Measurements from ENCODE around the gene ADAMTS19.

The ADAMTS19 gene

GRCh38 chr5:129689045-129689444 lies 228.9 kb downstream of the ADAMTS19 start:
- DNase-seq = no peak

DNA sequence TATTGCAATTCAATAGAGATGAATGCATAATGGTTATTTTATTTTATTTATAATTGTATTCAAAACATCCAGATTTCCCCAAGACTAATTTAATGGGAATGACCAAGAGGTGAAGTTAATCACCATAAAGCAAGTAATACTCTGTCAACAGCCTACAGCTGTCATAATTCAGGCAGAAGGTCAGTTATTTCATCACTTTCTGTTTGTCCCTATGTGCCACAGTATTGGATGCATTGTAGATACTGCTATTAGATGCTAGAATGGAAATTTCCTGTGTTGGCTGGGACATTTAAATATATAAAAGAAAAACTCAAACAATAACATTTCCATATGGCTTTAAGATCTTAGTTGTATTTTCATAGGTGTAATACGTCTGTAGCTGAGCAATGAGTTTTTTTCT lies 231.1 kb downstream of the ADAMTS19 start:
- DNase-seq = no peak

- no peak for DNase-seq
Measured at GRCh38 chr5:129696636-129697035, 236.5 kb downstream of the ADAMTS19 start.

GRCh38 chr5:129698661-129699060 lies 238.6 kb downstream of the ADAMTS19 start:
- no peak for DNase-seq

- DNase-seq = peak; percentile 58
Measured at GRCh38 chr5:129716235-129716634, 256.1 kb downstream of the ADAMTS19 start.

DNA sequence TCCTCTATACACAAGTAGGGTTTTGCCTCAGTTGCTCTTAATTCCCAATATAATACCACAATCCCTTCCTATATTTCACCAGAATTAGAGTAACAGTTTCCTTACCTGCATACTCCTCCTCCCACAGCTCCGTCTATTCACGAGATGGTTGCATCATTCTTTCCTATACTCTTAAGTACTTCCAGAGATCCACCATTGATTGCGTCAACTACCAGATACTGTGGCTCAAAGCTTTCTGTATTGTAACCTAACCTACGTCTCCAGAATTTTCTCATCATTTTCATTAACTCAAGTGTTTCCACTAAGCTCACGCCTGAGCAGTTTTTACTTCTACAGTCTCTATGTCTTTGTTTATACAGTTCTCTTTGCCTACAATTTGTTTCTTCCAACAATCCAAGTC lies 256.6 kb downstream of the ADAMTS19 start:
- peak; percentile 43 for DNase-seq

DNA sequence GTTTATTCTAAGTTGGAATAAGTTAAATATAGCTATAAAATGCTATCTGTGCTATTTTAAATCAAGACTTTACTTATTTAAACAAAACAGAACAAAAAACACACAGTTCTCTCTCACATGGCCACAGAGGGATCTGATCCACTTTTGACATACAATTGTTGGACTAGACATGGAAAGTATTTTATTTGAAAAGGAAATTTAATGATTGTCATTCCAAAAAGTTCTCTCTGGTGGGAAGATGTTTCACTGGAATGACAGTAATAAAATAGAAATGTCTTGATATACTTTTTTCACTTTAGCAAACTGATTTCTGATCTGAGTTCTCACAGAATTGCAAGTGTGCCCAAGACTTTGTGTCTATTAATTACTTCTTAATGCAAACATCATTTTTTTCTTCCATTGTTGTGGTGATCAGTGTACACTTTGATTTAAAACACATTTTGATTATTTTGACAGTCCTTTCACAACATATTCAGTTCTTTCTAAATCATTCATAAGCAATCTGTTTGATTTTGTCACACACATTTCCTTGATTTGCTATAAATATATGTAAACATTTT lies 257.7 kb downstream of the ADAMTS19 start:
- DNase-seq = no peak

DNA sequence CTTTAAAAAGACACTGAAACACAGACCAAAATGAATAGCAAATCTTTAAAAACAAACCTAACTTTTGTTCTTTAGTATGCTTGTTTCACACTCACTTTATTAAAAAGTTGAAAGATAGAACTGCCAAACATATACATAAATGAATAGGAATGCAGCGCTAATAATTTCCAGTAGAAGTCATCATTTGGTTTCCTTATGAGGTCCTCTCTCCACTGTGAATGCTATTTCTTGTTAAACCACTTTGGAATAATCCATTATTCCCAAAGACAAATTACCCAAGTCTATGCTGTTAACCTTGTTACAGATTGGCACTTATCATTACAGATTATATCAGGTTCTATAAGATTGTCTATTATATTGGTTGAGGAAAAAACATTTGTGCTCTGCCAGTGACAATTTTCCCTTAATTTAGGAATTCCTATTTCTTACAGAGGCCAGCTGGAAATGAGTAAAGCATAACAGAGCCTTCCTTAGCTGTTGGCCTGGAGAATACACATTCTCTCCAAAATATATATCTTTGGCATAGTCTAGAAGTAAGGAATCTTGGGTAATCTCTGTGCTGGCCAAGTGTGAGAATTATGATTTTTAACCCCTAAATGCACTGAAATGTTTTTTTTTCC lies 258.5 kb downstream of the ADAMTS19 start:
- DNase-seq = peak; percentile 37

- no peak for DNase-seq
Measured at GRCh38 chr5:129724222-129724621, 264.1 kb downstream of the ADAMTS19 start.

- DNase-seq = no peak
Measured at GRCh38 chr5:129724647-129725046, 264.5 kb downstream of the ADAMTS19 start.

DNA sequence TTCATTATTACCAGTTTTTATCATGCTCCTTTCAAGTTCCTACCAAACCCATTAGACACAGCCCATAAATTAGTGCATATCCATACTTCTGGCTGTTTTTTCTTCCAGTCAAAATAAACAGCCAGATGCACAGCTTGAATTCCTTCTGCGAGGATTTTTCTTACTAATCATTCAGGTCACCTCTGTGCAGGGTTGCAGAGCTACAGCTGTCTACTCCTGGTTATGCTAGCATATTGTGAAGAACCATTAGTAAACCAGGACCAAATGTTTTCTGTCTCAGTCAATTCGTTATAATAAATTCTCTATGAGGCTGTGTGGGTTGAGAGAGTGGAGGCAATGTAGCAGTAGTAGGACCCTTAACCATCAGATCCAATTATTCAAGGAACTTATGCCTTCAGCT lies 279.7 kb downstream of the ADAMTS19 start:
- no peak for DNase-seq

- no peak for DNase-seq
Measured at GRCh38 chr5:129743541-129744187, 283.6 kb downstream of the ADAMTS19 start.

GRCh38 chr5:129745997-129746396 lies 285.9 kb downstream of the ADAMTS19 start:
- no peak for DNase-seq

- DNase-seq = peak; percentile 57
Measured at GRCh38 chr5:129746876-129747275, 286.8 kb downstream of the ADAMTS19 start.

- no peak for DNase-seq
Measured at GRCh38 chr5:129747572-129748407, 287.7 kb downstream of the ADAMTS19 start, which contains the start of gene MINAR2. Gene MINAR2, plus strand, starts transcription at chr5:129748094. Its CDS starts 97 bp downstream, at chr5:129748191.

GRCh38 chr5:129748913-129749880 lies 289.1 kb downstream of the ADAMTS19 start:
- peak; percentile 13 for DNase-seq

DNA sequence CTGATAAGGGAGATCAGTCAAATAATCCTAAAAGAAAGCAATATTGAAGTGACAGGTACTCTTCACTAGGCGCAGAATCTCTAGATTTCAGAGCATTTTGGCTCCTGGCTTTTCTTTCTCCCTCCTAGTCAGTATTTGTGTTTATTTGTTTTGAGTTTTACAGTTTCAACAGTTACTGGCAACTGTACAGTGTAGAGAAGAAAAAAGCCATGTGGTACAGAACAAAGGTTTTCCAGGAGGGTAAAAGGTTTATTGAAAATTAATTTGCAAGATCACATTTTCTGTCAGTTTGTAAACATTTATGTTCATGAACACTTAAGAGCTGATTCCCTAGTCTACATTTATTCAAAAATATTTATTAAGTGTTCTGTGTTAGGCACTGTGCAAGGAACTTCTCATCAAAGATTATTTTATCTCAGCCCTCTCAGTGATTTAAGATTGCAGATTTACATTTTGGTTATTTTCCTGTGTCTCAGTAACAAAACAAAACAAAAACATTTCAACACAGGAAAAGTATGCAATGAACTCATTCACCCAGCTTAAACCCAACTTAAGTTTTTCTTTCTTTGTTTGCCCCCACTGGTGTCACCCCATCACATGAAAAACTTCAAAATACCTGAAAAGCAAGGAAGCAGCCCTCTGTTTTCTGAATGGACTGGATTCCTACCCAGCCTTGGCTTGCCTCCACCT lies 300.7 kb downstream of the ADAMTS19 start:
- no peak for DNase-seq

- no peak for DNase-seq
Measured at GRCh38 chr5:129763651-129764050, 303.6 kb downstream of the ADAMTS19 start.

DNA sequence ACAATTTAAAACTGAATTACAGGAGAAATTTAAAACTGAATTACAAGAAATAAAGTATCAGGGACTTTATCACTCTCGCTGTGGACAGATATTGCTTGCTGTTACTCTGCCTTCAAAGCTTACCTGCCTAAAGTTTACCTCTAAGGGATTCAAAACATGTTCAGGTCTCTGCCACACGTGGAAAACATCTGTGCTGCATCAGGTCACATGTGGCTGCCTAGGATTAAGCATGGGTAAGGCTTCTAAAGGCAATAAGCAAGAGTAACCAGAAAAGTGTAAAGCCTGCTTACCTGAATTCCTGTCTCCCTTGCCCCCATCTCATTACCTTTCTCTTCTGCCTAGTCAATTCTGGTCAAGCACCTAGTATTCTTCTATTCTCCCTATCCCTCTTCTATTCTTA lies 306.7 kb downstream of the ADAMTS19 start:
- no peak for DNase-seq

DNA sequence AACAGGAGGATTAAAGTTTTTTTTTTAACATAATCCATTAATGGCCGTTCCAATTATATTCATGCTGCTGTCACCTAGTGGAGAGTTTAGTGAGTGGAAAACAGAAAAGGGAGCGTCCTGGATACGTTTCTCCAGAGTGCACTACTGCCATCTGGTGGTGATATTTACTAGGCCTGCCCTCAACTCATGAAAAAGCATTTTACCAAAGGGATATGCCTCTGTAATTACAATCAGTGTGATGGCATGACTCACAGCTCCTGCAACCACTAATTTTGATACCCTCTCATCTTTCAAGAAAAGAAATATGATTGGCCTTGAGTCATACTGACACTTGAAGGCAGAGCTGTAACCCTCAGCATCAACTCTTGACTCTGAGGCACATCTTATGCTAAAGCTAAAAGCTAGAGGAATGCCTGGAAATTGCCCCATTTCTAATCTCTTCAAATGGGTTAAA lies 307.9 kb downstream of the ADAMTS19 start:
- DNase-seq = peak; percentile 88

DNA sequence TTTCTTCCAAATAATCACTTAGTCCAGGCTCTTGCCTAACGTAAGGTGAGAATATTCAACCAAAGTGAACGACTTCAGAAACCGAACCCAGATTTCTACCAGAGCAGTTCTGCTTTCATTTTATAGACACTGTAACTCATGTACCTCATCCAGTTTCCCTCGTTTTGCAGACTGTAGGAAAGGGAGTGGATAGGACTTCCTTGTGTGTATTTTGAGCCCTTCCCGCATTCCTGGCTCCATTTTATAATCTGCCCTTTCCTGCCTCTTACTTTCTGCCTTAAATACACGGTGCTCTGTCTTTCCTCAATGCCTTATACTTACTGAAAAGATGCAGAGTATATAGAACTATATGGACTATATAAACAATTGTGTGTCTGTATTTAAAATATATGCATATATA lies 308.6 kb downstream of the ADAMTS19 start:
- no peak for DNase-seq
